Right renal pelvis (tissue), 4 donors: ENCODE data around the gene EML1. TPM values are rescaled to one million over a fixed set of nuclear protein-coding genes. Genes with fewer than 3 reads are reported as not detected.

Experiments used
- DNase-seq, 4 donors: peaks; one replicate each; pipeline ENCODE4 v3.0.0-alpha.2; 2013; ENCODE audit warnings: low read depth in 4 of 4, low spot score in 3 of 4, missing footprints in 1 of 4
- polyA plus RNA-seq, 4 donors: library from polyadenylated mRNA; unstranded; fragments of 120-200 nt; gene quantifications; one replicate each; pipeline ENCODE4 v1.2.1, GENCODE V29; 2013; ENCODE audit not compliant: insufficient read length in 4 of 4

EML1 gene
- polyA plus RNA-seq, 4 donors, result 38.0 to 42.1 (median 39.4) TPM

DNA sequence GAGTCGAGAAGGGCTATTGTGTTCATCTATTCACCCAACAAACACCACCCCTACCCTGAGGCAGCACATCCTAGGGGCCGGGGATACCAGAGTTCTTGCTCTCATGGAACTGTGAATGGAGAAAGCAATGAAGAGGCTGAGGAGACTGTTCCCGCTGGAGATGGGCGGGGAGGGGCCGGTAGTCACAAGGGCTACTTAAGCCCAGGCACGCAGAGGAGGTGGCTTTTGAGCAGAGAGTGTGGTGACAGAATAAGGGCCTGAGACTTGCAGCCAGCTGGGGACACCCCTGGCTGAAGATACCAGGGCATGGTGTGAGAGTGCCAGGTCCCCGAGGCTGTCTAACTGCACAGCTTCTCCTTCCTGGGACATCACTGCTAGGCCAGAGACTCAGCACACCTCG, 157.9 kb downstream of the EML1 start:
- no peak for DNase-seq

DNA sequence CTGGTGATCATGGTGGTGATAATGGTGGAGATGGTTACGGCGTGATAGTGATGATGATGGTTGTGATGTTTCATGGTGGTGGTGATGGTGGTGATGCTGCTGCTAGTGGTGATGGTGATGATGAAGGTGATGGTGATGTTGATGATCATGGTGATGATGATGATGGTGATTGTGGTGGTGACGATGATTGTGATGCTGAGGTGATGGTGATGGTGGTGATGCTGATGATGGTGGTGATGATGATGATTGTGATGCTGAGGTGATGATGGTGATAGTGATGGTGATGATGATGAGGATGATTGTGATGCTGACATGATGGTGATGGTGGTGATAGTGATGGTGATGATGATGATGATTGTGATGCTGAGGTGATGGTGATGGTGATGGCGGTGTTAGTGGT, 158.8 kb downstream of the EML1 start:
- no peak for DNase-seq

DNA sequence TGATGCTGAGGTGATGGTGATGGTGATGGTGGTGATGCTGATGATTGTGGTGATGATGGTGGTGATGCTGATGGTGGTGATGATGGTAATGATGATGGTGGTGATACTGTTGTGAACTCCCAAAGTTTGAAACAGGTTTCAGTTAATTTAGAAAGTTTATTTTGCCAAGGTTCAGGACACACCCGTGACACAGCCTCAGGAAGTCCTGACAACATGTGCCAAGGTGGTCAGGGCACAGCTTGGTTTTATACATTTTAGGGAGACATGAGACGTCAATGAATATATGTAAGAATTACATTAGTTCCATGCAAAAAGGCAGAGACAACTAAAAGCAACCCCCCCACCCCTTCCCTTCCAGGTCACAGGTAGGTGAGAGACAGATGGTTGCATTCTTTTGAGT, 159.2 kb downstream of the EML1 start:
- no peak for DNase-seq

DNA sequence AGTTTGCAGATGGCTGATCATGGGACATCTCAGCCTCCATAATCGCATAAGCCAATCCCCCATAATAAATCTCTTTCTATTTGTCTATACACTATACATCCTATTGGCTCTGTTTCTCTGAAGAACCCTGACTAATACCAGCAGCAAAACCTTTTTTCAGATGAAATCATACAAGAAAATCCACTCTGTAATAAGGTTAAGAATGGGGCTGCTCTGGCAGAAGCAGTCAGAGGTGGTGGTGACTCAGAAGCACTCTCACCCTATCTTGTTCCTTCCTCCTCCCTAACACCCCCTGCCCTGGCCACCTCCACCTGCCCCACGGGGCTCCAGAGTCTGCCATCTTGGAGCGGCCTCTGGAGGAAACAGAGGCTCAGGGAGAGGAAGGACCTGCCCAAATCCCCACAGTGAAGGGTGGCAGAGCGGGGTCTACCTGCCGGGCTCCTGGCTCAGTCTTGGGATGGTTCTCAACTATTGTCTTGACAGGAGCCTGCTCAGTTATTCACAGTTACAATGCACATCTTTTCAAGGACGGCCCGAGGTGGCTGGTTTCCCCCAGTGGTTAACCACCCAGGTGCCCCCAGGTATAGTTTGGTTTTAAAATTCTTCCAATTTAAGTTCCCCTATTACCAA, 162.7 kb downstream of the EML1 start:
- no peak for DNase-seq

DNA sequence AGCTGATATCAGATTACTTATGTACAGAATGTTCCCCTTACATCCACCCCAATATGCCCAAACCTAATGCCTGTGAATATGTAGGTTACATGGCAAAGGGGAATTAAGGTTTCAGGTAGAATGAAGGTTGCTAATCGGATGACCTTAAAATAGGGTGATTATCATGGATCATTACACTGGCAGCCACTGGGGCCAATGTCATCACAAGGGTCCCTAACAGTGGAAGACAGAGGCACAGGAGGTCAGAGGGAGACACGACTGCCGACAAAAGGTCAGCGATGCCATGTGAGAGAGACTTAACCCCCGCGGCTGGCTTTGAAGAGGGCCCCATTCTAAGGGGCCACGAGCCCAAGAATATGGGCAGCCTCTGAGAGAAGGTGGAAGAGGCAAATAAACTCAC, 165.2 kb downstream of the EML1 start:
- no peak for DNase-seq

DNA sequence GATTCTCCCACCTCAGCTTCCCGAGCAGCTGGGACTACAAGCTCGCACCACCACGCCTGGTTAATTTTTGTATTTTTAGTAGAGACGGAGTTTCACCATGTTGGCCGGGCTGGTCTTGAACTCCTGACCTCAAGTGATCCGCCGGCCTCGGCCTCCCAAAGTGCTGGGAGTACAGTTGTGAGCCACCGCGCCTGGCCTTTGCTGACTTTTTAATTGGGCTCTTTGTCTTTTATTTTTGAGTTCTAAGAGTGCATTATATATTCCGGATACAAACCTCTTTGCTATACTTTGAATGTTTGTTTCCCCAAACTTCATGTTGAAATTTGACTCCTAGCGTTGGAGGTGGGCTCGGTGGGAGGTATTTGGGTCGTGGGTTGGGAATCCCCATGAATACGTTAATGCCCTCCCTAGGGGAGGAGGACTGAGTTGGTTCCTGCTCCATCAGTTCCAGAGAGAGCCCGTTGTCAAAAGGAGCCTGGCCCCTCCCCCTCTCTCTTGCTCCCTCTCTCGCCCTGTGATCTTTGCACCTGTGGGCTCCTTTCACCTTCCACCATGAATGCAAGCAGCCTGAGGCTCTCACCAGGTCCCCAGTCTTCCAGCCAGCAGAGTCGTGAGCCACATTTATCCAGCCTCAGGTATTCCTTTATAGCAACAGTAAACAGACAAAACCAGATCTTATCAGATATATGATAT, 168.8 kb downstream of the EML1 start:
- DNase-seq, result no peak

DNA sequence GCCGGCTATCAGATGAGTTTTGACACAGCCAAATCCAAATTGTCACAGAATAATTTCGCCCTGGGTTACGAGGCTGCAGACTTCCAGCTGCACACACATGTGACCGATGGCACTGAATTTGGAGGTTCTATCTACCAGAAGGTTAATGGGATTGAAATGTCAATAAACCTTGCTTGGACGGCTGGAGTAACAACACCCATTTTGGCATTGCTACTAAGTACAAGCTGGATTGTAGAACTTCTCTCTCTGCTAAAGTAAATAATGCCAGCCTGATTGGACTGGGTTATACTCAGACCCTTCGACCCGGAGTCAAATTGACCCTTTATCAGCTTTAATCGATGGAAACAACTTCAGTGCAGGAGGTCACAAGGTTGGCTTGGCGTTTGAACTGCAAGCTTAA, 171.8 kb downstream of the EML1 start:
- no peak for DNase-seq

DNA sequence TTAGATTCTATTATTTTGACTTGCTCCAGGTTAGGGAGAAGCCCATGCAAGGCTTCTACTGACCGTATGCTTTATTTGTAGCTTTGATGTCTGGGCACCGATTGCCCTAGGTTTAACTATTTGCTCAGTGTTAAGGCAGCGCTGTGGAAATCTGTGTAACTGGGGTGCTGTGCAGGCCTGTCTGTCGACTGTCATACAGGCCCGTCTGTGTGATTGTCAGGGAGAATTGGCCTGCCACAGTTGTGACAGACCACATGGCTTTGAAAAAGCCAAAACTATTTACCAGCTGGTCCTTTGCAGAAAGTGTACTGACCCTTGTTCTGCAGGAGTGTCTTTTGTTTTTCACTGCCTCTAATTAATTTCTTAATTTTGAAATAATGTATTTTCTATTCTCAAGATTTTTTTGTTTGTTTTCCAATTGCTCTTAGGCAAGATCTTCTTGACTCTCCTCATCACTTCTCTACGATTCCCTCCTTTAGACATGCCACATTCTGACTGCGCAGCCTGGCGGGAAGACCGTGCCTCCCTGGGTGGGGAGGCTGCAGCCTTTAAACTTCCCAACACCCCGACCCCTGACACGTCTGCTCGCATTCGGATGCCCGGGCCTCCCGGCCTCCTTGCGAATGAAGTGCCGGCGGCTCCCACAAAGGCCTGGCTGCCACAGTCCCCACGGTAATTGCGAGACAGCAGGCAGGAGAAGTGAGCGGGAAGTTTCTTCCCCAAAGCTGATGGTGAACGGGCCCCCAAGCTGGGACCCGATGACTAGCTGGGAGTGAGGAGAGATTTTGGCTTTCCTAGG, 173.0 kb downstream of the EML1 start:
- DNase-seq, result no peak

DNA sequence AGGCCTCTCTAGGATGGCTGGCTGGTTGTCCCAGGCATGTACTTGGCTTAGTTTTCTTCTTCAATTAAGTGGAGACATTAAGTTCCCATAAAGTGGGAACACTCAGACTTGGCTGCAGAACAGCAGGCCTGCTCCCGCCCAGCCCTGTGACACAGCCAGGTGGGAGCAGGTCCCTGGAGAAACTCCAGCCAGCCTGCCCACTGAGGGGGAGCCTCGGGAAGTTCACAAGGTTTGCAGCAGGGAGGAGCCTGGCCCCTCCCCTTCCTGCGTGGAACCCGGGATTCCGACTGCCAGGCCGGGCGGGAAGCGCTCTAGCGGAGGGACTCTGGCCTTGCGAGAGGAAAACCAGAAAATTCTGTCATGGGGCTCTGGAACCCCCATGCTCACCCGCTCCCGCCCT, 173.7 kb downstream of the EML1 start:
- DNase-seq, result no peak

DNA sequence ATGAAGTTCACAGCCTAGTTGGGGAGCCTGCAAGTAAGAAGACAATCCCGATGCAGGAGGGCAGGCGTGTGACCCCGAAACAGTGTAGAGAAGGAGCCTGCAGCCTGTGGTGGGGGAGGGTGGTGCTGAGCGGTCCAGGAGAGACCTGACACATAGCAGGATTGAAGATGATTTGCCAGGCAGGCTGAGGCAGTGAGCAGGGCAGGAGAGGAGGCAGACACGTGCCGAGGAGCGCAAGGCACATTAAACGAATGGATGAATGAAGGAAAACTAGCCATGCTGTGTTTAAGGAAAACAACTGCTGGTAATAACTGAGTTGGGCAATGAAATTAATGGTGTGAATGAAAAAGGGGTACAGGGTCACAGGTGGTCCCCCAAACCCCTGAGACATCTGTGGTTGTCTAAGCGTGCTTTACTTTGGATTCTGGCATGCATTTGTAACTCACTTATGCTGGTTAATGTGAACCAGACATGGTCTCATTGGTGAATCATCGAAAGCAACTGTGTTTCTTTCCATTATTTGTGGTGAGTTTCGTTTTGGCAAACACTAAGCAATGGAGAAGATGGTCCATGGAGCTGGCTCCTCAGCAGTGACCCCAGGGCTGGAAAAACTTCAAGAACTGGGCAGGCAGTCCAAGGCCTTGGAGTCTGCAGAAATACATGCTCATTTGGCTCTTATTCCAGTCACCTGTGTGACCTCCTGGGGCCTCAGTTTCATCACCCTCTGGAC, 175.1 kb downstream of the EML1 start:
- DNase-seq, result no peak

DNA sequence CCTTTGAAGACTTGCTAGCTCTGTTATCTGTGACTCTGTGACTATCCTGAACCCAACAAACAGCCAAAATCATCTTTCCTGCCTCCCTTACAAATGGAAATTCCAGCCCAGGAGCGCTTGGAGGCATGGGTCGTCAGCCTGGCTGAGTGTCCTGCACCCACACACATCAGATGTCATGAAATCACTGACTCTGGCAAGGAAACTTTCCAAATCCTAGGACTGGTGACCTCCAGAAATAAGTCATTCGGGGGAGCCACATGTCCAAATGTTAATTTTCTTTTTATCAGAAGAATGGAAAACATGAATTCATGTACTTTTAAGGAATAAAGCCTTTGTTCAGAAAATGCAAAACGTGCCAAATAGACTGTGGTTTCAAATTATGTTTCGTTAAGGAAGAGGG, 175.7 kb downstream of the EML1 start:
- DNase-seq, result no peak

DNA sequence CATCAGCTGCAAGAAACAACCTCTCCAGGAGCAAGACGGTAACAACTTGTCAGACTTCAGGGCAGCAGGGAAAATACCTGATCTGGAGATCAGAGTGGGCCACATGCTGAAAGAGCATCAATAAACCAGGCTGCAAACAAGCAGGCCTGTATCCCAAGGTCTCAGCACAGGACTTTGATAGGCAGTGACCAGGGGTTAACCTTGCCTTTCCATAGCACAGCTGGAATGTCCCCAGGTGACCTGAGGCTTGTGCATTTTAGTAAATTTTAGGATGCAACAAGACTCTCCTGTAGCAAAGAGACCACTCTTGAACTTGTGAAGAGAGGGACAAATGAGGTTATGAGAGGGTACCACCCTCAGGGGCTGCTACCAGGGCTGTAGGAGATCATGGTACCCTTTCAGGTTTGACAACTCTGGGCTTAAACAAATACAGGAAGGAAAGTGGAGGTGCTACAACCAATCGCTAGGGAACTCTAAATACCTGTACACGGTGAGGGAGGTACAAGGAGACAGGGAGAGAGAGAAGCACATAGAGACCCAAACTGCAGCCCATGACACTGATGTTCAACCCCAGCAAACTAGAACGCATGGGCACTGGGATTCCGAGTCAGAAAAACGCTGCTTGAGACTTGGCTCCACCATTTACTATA, 176.6 kb downstream of the EML1 start:
- DNase-seq, result no peak

DNA sequence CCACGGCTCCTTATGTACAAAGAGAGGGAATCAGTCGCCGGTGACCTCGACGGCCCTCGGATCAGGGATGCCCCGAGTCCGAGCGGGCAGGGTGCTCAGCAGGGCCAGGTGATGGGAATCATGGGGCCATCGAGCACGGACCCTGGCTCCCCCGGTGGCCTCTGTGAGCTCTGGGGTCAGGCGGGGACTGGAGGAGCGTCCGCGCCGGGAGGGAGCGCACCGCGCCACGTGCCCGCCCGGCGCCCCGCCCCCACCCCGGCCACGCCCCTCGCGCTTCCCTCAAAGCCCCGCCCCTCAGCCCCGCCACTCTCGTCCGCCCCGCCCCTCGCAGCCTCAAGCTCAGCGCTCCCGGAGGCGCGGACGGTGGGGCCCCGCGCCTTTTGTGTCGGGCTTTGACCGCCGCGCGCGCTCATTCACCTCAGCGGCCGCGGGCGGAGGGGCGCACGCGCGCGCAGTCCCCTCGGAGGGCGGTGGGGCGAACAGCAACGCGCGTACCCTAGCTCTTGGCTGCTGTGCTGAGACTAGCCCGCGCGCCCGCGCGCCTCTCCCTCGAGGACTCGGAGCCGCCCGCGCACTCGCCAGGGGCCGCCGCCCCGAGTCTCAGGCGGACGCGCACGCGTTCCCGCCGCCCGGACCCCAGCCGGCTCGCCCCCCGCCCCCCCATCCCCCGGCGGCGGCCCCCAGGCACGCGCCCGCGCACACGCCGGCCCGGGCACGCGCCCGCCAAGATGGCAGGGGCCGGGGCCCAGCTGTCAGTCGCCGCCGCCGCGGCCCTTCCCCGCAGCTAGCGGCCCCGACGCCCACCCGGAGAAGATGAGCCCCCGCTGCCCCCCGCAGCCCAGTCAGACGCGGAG, 178.1 kb downstream of the EML1 start:
- peak; percentile 67 to 78 (median 72) for DNase-seq

DNA sequence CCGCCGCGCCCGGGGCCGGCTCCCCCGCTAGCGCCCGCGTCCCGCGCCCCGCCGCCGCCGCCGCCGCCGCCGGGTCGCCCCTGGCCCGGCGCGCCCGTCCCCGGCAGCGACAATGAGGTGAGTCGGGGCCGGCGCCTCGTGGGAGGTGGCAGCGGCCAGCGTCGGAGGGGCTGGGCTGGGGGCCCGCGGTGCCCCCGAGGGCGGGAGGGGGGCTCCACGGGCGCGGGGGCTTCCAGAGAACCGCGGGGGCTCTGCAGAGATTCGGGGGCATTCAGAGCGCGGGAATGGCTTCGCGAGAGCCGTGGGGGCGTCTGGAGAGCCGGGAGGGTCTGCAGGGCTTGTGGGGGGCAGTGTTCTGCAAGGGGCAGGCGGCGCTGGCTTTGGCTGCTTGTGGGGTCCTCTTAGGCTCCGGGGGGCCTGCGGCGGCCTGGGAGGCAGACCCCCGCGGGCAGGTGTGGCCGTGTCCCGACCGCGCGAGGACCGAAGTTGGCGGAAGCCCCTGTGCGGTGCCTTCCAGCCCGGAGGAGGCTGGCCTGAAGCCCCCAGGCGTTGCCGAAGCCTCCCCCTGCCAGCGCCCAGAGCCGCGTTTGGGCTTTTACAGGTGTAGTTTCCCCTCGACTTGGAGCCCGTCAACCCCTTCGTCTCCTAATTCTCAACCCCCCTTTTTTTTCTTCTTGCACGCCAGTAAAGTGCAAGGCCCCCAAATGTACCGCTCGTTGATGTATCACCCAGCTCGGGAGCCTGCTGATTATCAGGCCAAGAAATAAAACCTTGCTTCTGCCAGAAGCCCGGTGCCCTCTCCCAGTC, 178.9 kb downstream of the EML1 start:
- DNase-seq, result peak in 1 of 4 donors; percentile 28

DNA sequence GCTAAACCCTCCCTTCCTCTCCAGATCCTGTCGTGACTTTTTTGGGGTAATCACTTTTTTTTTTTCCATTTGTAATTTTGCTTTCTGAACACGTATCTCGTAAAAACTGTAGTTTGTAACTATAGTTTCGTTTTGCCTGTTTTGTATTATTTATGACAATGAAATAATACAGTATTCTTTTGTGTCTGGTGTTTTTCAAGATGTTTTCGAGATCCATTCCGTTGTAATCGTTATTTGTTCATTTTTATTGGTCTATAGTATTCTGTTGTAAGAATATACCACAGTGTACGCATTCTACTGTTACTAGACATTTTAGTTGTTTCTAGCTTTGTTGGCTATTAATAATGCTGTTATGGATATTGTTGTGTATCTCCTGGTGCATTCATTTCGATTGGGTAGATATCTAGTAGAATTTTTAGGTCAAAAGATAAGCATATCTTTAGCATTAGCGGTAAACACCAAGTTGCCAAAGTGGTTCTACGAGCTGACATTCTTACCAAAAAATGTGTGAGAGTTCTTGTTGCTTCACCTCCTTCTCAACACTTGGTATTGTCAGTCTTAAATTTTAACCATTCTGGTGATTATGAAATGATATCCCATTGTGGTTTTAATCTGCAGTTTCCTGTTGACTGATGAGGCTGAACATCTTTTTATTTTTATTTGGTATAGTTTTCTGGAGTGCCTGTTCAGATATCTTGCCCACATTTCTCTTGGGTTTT, 179.7 kb downstream of the EML1 start:
- DNase-seq, result no peak

DNA sequence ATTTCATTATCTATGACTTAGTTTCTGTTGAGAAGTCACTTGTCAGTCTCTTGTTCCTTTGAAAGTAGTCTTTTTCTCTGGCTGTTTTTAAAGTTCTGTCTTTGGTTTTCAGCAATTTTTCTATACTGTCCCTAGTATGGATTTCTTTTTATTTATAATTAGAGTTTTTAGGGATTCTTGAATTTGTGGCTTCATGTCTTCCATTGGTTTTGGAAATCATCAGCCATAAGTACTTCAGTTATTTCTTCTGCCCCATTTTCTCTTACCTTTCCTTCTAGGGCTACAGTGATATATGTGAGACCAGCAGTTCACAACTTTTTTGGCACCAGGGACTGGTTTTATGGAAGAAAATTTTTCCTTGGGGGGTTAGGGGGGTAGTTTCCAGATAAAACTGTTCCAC, 182.0 kb downstream of the EML1 start:
- DNase-seq, result no peak

DNA sequence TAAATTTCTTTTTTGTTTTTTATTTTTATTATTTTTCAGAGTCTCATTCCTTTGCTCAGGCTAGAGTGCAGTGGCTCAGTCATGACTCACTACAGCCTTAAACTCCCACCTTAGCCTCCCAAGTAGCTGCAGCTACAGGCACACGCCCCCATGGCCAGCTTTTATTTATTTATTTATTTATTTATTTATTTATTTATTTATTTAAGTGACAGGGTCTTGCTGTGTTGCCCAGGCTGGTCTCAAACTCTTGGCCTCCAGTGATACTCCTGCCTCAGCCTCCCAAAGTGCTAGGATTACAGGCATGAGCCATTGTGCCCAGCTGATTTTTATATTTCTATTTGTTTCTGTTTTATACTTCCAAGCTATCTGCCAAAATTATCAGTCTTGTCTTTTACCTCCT, 182.8 kb downstream of the EML1 start:
- DNase-seq, result no peak

DNA sequence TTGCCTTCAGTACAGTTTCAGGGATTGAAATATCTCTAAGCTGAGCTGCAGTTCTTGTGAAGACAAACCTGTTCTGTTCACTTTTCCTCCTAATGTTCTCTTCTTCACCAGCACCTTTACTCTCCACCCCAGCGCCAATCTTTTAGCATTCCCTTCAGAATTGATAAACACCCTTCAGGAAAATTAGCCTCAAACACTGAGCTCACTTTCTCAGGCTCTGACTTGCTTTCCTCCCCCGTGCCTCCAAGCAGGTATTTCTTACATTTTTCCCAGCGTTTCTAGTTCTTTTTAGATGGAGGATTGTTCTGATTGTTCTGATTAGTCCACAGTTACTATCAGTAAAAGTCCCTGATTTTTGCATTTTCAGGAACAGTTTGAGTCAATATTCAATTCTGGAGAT, 183.5 kb downstream of the EML1 start:
- no peak for DNase-seq
